Right lobe of liver (tissue), 6 donors: ENCODE measurements around the gene TNFRSF8. TPM values are rescaled to one million over a fixed set of nuclear protein-coding genes. Genes with fewer than 3 reads are reported as not detected.
A peak's percentile ranks its signal among the peaks of the same experiment; 100 is the strongest.

Experiments used
- ATAC-seq, 4 donors: fragments of 200-7000 bp; cut with Tn5 transposase; one replicate each; pipeline ENCODE4 v1.9.1; 2020; ENCODE audit warnings: mild to moderate bottlenecking in 4 of 4, moderate library complexity in 4 of 4
- DNase-seq, 3 donors: peaks; one replicate each; pipeline ENCODE4 v3.0.0-alpha.2; 2020
- H3K27ac ChIP-seq, 3 donors: fragments of 200-600 bp; one replicate each; pipeline ENCODE4 v1.8.0; 2022
- H3K27me3 ChIP-seq, 2 donors: fragments of 200-600 bp; one replicate each; pipeline ENCODE4 v1.8.0; 2022
- H3K36me3 ChIP-seq, 4 donors: fragments of 200-600 bp; sonication (generic) in 1 of 4; one replicate each; pipeline versions ENCODE4 v1.5.1 to v1.8.0; 2017 to 2022; ENCODE audit warnings: control low read depth in 1 of 4
- H3K4me1 ChIP-seq, 4 donors: fragments of 200-600 bp; sonication (generic) in 1 of 4; one replicate each; pipeline versions ENCODE4 v1.5.1 to v1.8.0; 2017 to 2022; ENCODE audit warnings: control low read depth in 1 of 4
- H3K4me3 ChIP-seq, 3 donors: fragments of 200-600 bp; one replicate each; pipeline ENCODE4 v1.8.0; 2022
- H3K9me3 ChIP-seq, 4 donors: fragments of 200-600 bp; sonication (generic) in 1 of 4; one replicate each; pipeline versions ENCODE4 v1.5.1 to v1.8.0; 2017 to 2022; ENCODE audit warnings: control low read depth in 1 of 4
- CTCF ChIP-seq, 4 donors: fragments of 200-600 bp in 3 of 4; fragments of 450-650 bp in 1 of 4; IDR thresholded peaks; one replicate each; pipeline versions ENCODE4 v1.5.1 to v1.8.0; 2016 to 2022; ENCODE audit warnings: antibody characterized with exemption in 4 of 4, mild to moderate bottlenecking in 2 of 4
- POLR2A ChIP-seq: fragments of 450-650 bp; IDR thresholded peaks from one replicate; pipeline ENCODE4 v1.6.1; 2017; ENCODE audit warnings: antibody characterized with exemption, mild to moderate bottlenecking
- WGBS: methylation state at CpG from one replicate; pipeline ENCODE4 v1.1.6; 2018; ENCODE audit warnings: low coverage, low lambda C conversion rate; ENCODE audit not compliant: insufficient coverage; ENCODE audit errors: missing lambda C conversion rate; 5-methylcytosine and 5-hydroxymethylcytosine counted together
- intact Hi-C, 2 donors: fragments of 100-400 bp; cut with DNase I; formaldehyde crosslinking; loops; one replicate each; pipeline versions ENCODE4 v1.11.2 to v1.14.1; 2022
- total RNA-seq, 6 experiments: library from RNA; depleted of rRNA in 2 of 6; stranded (reverse); fragments of >200 nt in 2 of 6; fragmentation: NEBNext Ultra II Directional in 3 of 6; extraction: Animal tissue kit (Norgen Biotek cat#: 25700) in 3 of 6; gene quantifications; one replicate each; pipeline versions ENCODE4 v1.1.0 to v1.2.4, GENCODE V29; 2016 to 2023
- donor health status: DM: no; HTN: yes; CAD: no.
- donor health status: DM: no; HTN: no; CAD: no.
- donor health status: DM: no; HTN: no; CAD: no.
- donor health status: DM: no; HTN: yes; CAD: no.
- donor health status: DM: no; HTN: yes; CAD: no.

Gene TNFRSF8
- total RNA-seq, 6 experiments from 2014 or later: 0.12 to 0.29 (median 0.19) TPM; not detected in 1

GRCh38 chr1:12125422-12126355 is 62.6 kb downstream of the TNFRSF8 start:
- Histone ChIP-seq H3K36me3 (no peaks in the 10 kb centered on the region), H3K4me1 (peaks cover 0 to 18% (median 7%) of the 10 kb centered on the region in 4 donors), H3K9me3 (no peaks in the 10 kb centered on the region), H3K27ac (no peak overlapping the region), H3K4me3 (no peak overlapping the region), H3K27me3 (no peaks in the 10 kb centered on the region)
- no peak for TF ChIP-seq CTCF (IDR thresholded peaks at IDR 0.05)
- no peak for TF ChIP-seq POLR2A
- WGBS: 48% methylated on average over 4 of the region's 24 CpGs
- intact Hi-C loops: loop anchor here in 1 of 2 donors (2.0 kb wide), 1 partner anchor 83 kb away; no protein-coding TSS in a partner anchor
- DNase-seq: peak in 1 of 3 donors; percentile 58
- ATAC-seq: peak; percentile 9 to 35 (median 26)

- Histone ChIP-seq H3K27me3 (no peaks in the 10 kb centered on the region), H3K27ac (no peak overlapping the region), H3K9me3 (no peaks in the 10 kb centered on the region), H3K4me1 (peaks cover 0 to 26% (median 12%) of the 10 kb centered on the region in 4 donors), H3K36me3 (no peaks in the 10 kb centered on the region), H3K4me3 (no peak overlapping the region)
- ATAC-seq: no peak
- intact Hi-C loops: no loop called here
- DNase-seq: no peak
- 86% methylated on average over 1 of the region's 9 CpGs for WGBS
- TF ChIP-seq CTCF (IDR thresholded peaks at IDR 0.05) (no peak), POLR2A (no peak)
Observed at GRCh38 chr1:12126781-12127180, 63.7 kb downstream of the TNFRSF8 start.

- intact Hi-C loops: no loop called here
- no peak overlapping the region for H3K27ac ChIP-seq
Observed at GRCh38 chr1:12127206-12127810, 64.2 kb downstream of the TNFRSF8 start.

GRCh38 chr1:12128120-12128519 is 65.0 kb downstream of the TNFRSF8 start:
- Histone ChIP-seq H3K36me3 (no peaks in the 10 kb centered on the region), H3K27ac (no peak overlapping the region), H3K4me3 (no peak overlapping the region), H3K4me1 (peaks cover 0 to 32% (median 13%) of the 10 kb centered on the region in 4 donors), H3K27me3 (no peaks in the 10 kb centered on the region), H3K9me3 (no peaks in the 10 kb centered on the region)
- DNase-seq (no peak), ATAC-seq (no peak)
- TF ChIP-seq CTCF (IDR thresholded peaks at IDR 0.05) (no peak), POLR2A (no peak)
- intact Hi-C loops: no loop called here
- WGBS: 90% methylated on average over 7 of the region's 15 CpGs

More at GRCh38 chr1:12127206-12127810, 64.2 kb downstream of the TNFRSF8 start:
- WGBS: 92% methylated on average over 5 of the region's 10 CpGs
- Histone ChIP-seq H3K36me3 (no peaks in the 10 kb centered on the region), H3K4me3 (no peak overlapping the region), H3K9me3 (no peaks in the 10 kb centered on the region), H3K27me3 (no peaks in the 10 kb centered on the region), H3K4me1 (peaks cover 0 to 29% (median 13%) of the 10 kb centered on the region in 4 donors)
- TF ChIP-seq POLR2A (no peak), CTCF (IDR thresholded peaks at IDR 0.05) (no peak)
- DNase-seq (no peak), ATAC-seq (no peak)
